ENCODE results near the gene C9orf43.
"Not testable (repeated sequence)": the region's sequence is repeated elsewhere in the genome, so short reads cannot be mapped to it uniquely, and the experiment has no call there.

Gene C9orf43

GRCh38 chr9:113425072-113425471 is 14.5 kb downstream of the C9orf43 start:
- DNase-seq: no peak

- DNase-seq: no peak
These were observed 16.2 kb downstream of the C9orf43 start for GRCh38 chr9:113426701-113427100.

- no peak for DNase-seq
These were observed 17.1 kb downstream of the C9orf43 start for GRCh38 chr9:113427629-113428028.

- DNase-seq: no peak
These were observed 17.6 kb downstream of the C9orf43 start for GRCh38 chr9:113428062-113428615.

DNA sequence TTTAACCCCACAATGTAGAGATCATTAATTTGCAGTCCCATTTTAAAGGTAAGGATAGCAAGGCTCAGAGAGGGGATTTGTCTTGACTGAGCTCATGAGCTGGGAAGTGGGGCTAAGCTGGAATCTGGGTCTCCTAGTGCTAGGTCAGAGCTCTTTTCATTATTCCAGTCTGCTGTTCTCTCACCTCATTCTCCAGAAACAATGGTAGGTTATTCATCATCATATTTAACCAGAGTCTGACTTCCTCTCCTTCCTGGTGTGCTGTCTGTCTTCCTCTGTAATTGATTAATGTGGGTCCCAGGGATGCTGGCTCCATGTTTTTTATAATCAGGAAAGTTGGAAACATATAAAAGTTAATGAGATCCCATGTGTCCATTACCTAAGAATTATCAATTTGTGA is 20.6 kb downstream of the C9orf43 start:
- no peak for DNase-seq

- no peak for DNase-seq
These were observed 26.4 kb downstream of the C9orf43 start for GRCh38 chr9:113436728-113437515.

DNA sequence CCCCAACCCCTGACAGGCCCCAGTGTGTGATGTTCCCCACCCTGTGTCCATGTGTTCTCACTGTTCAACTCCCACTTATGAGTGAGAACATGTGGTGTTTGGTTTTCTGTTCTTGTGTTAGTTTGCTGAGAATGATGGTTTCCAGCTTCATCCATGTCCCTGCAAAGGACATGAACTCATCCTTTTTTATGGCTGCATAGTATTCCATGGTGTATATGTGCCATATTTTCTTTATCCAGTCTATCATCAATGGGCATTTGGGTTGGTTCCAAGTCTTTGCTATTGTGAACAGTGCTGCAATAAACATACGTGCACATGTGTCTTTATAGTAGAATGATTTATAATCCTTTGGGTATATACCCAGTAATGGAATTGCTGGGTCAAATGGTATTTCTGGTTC is 27.2 kb downstream of the C9orf43 start:
- not testable (repeated sequence) for DNase-seq

- DNase-seq: peak in 1 of 2 donors; percentile 21
These were observed 34.2 kb downstream of the C9orf43 start for GRCh38 chr9:113444736-113445135.

DNA sequence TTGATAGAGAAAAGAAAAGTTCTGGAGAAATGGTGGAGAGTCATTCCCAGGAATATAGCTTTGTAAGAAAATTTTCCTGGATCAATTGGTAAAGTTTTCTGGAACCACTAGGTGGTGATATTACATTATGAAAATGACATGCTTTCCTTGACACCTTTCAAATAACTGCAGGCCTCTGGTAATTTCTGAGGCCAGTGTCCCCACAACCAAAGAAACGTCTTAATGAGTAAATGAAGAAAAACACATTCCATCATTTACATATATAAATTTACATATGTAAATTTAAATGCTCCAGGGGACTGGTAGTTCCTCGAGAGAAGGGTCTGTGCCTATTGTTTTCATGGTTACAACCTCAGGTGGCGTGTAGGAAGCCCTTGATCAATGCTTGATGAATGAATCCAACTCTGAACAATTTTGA is 35.8 kb downstream of the C9orf43 start:
- peak in 1 of 2 donors; percentile 16 for DNase-seq

DNA sequence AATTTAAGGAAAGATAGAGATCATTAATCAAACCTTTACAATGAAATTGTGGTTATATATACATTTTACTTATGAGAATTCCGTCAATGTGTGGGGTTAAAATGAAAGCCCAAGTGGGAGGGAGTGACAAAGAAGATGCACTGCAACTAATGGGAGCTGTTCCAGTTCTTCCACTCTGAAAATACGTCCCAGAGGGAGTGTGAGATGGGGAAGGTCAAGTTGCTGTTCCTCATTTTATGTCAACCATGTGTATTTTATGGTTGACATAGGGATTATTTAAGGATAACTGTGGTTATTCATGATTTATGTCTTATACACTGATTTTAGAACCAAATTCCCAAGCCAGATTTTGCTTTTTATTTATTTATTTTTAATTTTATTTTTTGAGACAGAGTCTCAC is 38.8 kb downstream of the C9orf43 start:
- DNase-seq: no peak

DNA sequence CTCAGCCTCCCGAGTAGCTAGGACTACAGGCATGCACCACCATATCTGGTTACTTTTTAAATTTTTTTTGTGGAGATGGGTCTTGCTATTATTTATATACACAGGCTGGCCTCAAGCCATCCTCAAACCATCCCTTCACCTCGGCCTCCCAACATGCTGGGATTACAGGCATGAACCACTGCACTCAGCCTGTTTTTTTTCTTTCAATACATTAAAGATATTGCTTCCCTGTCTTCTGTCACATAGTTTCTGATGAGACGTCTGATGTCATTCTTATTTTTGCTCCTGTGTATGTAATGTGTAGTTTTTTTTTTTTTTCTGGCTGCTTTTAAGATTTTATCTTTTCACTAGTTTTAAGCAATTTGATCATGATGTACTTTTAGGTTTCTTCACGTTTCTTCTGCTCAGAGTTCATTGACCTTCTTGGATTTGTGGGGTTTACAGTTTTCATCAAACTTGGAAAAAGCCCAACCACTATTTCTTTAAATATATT is 41.6 kb downstream of the C9orf43 start:
- no peak for DNase-seq

DNA sequence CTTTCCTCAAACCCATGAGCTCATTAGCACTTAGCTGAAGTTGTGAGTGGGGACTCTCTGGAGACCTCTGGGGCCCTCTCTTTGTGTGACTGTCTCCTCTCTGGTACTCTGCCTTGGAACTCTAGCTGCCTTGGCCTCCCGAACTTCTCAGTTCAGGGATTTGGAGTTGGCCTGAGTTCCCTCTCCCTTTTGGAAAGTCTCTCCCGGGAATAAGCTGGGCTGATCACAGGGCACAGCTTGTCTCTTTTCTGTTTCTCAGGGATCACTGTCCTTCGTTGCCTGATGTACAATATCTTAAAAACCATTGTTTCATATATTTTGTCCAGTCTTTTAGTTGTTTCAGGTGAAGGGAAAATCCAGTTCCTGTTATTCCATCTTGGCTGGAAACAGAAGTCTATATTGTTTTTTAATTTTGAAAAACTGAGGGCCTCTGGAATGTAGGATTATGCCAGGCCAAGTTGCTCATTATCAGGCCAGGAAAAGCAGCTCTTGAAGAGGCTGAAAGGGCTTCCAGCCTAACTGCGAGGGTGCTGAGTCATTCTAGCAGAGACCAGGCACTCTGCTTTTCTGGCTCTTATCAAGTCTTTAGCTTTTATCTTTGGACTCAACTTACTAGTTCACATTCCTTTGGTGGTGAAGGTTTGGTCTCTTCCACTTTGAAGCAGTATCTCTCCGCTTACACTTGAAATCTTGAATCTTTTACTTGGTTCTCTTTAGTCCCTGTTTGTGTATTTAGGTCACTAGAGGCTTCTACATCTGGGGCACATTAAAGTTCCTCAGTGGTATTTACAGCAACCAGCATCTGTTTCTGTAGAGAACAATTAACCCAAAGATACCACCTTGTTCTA is 44.6 kb downstream of the C9orf43 start:
- peak in 1 of 2 donors; percentile 15 for DNase-seq

DNA sequence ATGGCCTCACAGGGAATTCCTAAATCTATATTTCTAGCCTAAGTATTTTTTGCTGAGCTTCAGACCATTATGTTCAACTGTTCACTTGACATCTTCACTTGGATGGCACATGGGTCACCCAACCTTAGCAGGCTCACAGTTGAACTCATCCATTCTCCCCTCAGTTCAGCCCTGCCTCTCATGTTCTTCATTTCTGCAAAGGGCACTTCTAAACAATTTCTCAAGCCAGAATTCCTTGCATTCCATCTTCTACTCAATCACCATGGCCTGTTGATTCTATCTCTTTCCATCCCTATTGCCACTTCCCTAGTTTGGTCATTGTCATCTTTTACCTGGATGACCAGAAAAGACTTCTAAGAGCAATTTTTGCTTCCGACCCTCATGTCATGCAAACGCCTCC is 45.7 kb downstream of the C9orf43 start:
- no peak for DNase-seq

- no peak for DNase-seq
These were observed 50.7 kb downstream of the C9orf43 start for GRCh38 chr9:113461285-113461684.

DNA sequence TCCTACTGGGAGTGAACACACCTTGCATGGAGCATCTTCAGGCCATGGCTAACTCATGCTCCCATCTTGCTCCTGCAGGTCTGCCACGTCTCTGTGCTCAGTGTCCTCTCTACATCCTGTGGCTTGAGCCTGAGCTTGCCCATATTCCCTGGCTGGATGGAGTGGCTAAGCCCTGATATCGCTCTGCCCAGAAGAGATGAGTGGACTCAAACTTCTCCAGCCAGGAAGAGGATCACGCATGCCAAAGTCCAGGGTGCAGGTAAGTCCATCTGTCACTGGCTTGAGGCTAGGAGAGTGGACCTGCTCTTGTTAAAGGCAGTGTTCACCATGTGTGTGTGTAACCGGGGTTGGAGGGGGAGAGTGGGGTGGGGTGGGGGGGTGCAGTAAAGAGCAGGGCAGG is 51.4 kb downstream of the C9orf43 start:
- DNase-seq: no peak

- DNase-seq: no peak
These were observed 52.3 kb downstream of the C9orf43 start for GRCh38 chr9:113462781-113463286.

DNA sequence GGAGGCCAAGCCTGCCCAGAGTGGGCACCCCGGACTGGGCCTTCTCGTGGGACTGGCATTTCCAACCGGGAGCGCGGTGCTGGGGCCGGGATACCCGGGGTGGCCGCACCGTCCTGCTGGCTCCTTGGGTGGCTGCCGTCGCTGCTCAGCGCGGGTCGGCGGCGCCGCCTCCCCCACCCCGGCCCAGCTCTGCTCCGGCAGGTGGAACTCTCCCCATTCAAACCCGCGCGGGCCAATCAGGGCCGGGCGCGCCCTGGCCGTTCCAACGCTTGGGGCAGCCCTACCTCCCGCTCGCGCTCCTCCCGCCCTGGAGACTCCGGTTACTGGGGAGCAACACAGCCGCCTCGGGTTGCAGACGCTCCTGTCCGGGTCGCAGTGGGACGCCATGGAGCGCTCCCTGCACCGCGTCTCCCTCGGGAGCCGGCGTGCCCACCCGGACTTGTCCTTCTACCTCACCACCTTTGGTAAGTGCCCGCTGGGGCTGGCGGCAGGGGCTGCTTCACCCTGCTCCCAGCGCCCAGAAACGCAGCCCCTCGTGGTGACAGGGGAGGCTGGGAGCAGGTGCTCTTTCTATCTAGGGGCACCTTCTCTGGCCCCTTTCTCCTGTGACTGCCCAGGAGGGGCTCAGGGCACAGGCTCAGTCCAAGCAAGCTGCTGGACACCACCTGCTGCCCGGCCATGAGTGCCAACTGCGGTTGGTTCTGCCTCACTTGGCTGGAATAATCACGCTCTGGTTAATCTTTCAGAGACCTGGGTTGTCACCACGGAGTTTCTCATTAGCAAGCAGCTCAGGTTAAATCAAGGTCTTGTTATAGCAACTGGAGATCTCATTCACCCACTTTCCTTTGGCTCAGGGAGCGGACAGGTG is 53.1 kb downstream of the C9orf43 start, which contains the start of gene RGS3:
Gene RGS3 (plus strand): TSS at position 310 of the 868 bp plus-strand sequence. CDS start 76 bp downstream, at position 386.
- DNase-seq: no peak

GRCh38 chr9:113464286-113464660 is 53.7 kb downstream of the C9orf43 start:
- no peak for DNase-seq

- no peak for DNase-seq
These were observed 55.1 kb downstream of the C9orf43 start for GRCh38 chr9:113465599-113466140.

DNA sequence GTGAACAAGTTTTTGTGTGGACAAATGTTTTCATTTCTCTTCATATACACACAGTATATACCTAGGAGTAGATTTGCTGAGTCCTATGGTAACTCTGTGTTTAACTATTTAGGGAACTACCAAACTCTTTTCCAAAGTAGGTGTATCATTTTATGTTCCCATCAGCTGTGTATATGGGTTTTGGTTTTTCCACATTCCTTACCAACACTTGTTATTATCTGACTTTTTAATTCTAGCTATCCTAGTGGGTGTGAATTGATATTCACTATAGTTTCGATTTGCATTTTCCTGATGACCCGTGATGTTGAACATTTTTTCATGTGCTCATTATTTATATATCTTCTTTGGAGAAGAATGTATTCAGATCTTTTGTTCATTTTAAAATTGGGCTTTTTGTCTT is 56.6 kb downstream of the C9orf43 start:
- no peak for DNase-seq

DNA sequence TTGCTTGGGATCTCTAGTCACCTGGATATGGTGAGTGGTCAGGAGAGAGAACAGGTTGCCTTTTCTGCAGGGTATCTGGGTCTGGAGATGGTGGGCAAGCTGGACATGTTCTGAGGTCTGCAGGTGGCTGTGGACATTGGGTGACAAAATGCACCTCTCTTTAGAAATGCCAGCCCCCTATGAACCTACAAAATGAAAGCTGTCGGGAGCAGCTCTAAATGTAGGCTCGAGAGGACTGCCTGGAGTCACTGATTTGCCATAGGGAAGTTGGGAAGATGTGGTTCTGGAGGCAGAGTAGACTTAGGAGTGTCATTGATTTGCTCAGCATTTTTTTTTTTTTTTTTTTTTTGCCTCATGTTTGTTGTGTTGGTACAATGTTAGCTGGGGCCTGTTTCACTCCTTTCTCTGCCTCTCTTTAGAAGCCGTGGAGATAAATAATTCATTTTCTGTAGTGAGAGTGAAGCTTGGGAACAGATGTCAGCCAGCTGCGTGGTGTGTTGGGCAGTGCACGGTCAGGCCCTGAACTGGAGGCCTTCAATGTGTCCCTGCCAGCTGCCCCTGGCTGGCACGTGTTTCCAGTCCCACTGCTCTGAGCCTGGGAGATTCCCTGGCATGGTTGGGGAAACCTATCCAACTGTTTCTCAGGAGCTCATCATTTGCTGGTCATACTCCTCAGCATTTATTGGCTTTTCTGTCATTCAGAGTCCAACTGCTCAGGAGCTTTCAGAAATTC is 58.3 kb downstream of the C9orf43 start:
- DNase-seq: no peak

Data from bone marrow (tissue), 2 donors.